HL-60/S4 treated with retinoic acid at 250 ng/mL for 4 days and 3 days (cell line): ENCODE measurements around the gene TMOD2.

Experiments used
- in situ Hi-C: fragments of 300-500 bp; cut with MboI; formaldehyde crosslinking; loops from 2 replicates; pipeline ENCODE4 v1.7.0; 2022; ENCODE audit warnings: low sequenced_read_pairs

Gene TMOD2

DNA sequence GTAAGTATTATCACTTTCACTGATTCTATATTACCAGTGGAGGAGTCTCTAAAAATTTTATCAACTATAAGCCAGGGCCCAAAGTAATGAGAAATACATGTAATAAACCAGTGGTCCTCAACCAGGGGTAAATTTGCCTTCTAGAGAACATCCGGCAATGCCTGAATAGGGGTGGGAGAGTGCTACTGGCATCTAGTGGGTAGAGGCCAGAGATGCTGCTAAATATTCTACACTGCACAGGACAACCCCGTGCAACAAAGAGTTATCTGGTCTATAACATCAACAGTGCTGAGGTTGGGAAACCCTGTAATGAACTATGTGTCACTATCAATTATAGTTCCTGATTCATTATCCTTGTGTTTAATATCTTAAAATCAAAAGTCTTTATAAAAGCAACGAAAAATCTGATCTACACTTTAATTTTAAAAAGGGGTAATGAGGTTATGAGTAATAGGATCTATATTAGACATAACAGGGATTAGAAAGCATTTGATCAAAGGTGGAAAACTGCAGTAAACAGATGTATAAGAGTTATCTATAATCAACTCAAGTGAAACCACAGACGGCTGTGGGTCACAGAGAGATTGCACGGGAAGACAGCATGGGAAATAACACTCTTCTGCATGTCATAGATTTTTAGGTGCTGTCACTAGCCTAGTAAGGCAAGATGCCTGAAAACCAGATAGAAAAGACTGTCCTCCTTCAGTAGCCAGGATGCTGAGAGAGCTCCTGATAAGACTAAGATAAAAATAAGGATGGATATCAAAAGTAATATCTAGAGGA lies 16.0 kb upstream of the TMOD2 start:
- in situ Hi-C loops, result no loop called here

- in situ Hi-C loops, result no loop called here
Measured at GRCh38 chr15:51736069-51736468, 15.3 kb upstream of the TMOD2 start.

DNA sequence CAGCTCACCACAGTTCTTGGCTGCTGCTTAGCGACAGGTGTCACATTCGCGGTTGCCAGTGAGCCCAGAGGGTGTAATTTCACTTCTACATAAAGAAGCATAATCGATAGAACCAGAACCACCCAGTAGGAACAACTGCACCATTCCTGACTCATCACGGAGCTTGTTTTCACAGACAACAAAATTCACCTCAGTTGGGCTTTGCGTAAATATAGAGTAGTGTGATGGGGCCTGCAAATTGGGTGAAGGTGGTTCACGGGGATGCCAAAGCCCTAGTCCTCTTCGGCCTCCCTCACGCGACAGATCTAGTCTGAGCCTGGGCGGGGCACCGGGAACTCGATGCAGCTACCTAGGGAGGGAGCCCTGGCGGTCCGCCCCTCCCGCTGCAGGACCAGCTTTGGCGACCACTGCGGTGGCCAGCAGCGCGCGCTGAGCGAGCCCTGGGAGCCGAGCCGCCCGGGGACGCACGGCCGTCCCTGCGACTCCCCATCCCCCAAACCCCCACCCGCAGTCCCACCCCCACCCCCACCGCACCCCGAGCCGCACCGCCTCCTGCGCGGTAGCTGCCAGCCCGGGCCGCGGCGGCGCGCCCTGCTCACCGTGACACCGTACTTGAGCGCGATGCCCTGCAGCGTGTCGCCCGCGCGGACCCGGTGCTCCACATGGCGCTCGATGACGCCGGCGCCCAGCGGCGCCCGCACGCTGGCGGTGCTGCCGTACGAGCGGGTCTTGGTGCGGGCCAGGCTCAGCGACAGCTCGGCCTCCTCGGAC lies 14.5 kb upstream of the TMOD2 start:
- in situ Hi-C loops, result no loop called here

- in situ Hi-C loops, result no loop called here
Measured at GRCh38 chr15:51737522-51738305, 13.7 kb upstream of the TMOD2 start, which contains the start of gene LYSMD2. LYSMD2 (minus strand) TSS chr15:51737655; CDS start chr15:51737622, 33 bp downstream.

DNA sequence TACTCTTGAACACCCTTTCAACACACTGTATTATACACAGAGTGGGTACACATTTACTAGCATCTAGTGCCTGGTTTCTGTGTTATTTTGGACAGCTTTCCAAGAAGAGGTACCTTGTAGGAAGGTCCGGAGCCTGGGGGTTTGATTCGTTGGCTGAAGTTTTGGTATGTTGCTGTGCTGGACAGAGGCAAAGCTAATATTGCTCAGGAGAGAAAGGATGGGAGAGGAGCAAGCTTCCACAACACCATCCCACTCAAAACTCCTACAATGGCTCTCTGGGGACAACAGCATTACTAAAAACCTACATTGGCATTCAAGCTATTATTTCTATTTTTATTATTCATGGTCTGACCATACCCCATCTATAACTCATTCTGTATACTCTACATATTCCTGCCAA lies 12.8 kb upstream of the TMOD2 start:
- in situ Hi-C loops, result no loop called here

DNA sequence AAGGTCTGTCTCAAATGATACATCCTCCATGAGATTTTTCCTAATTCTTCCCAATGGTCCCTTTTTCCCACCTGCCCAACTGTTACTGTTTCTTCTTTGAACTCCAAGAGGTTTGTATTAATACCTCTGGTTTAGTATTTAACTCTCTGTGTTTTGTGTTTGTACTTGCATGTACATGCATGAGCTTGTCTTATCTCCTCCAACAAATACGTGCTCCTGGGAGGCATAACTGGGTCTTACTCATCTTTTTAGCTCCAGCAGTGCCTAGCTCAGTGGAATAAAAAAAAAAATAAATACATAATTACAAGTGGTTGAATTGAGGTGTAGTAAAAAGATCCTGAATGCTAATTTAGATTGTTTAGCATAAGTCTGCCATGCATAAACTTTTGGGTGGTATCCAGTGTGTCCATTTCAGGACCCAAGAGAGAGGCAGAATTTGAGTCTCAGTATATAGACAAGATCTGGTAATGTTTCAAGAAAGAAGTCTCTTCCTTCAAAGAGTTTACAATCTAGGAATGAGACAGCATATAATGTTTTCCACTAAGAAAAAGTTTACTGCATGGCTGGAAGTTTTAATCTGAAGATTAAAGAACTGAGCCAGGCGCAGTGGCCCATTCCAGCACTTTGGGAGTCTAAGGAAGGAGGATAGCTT lies 12.2 kb upstream of the TMOD2 start:
- in situ Hi-C loops, result no loop called here

DNA sequence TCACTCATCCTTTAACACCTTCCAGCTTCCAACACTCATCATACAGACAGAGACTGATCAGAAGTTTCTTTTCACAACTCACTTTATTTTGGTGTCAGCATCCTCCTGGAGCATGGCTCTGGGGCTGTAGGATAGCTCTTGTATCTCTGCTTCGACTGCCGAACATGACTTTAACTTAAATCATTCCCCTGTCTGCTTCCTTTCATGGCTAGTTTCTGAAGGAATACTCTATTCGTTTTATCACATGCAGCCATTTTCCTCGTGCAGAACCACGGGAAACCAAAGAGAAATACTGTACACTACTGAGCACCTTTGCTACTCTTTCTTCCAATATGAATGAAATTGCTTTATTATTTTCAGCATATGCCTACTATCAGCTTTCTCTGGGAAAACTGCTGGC lies 2.1 kb upstream of the TMOD2 start:
- in situ Hi-C loops, result no loop called here

- in situ Hi-C loops, result no loop called here
Measured at GRCh38 chr15:51750186-51750585, 1.2 kb upstream of the TMOD2 start.

DNA sequence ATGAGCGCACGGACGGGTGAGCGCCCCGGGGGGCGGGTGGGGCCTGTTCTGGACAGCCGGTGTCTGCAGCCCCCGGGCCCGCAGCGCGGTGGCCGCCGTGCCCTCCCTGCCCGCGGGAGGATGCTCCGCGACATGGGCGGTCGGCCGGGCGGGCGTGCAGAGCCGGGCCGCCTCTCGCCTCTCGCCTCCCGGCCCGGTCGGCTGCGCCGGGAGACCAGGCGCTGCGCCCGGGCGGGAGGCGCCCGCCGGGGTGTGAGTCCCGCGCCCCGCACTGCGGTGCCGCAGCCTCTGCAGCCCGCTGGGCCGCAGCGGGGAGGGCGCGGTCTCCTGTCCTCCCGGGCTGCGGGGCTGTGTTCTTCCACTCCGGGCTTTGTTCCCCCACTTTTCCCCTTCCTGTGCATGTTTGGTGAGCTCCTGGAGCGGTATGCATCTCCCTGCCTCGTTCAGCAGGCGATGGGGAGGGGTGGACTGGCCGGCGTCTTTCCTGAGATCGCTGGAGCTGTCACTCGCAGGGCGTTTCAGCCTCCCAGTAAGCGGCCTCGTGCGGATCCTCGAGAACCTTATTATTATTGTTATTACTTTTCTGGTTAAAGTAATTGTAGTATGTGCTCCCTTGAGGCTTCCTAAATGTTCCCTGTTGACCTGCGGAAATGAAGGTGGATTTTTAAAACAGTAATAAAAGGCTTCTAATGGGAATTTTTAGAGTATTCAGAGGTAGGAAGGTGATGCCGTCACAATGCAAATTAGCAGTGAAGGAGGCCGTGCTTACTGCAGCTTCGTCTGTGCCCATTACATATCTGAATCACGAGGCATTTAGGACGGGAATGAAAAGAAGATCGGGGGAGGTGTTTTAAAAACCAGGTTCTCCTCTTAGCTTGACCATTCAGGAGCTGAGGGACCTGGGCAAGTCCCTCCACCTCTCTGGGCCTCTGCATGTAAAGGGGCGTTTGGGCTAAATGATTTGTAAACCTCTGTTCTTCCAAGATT lies 593 bp downstream of the TMOD2 start:
- in situ Hi-C loops, result no loop called here

GRCh38 chr15:51752888-51753287 lies 1.5 kb downstream of the TMOD2 start:
- in situ Hi-C loops, result no loop called here

DNA sequence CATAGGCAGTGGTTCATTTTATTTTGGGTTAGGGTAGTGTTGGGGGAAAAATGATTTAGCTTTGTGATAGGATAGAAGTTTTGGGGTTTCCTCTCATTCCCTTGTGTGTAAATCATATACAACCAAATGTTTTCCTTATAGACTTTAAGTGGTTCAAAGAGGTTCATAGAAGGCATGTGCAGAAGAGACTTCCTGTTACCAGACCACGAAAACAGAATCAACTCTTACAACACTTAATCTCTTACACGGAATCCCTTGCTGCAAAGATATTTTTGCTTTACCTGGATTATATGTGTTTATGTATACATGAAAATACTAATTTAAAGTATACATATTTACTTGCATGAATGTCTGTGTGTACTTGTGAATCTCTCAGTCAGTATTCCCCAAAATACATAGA lies 2.9 kb downstream of the TMOD2 start:
- in situ Hi-C loops, result no loop called here

DNA sequence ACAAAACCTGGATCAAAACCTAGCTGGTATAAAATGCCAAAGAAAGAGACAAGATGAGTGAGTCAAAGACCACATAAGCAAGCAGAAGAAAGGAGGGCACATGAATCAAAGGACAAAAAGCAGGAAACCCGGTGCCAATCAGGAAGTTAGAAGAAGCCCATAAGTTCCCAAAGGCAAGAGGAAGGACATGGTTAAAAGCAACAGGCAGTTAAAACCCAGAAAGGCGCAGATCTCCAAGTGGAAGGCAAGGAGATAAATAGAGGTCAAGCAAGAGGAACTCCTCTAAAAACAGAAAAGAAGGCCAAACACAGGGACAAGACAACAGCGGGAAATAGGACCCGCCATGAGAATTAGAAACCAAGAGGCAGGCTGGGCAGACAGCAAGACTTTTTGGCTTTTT lies 4.4 kb downstream of the TMOD2 start:
- in situ Hi-C loops, result no loop called here

DNA sequence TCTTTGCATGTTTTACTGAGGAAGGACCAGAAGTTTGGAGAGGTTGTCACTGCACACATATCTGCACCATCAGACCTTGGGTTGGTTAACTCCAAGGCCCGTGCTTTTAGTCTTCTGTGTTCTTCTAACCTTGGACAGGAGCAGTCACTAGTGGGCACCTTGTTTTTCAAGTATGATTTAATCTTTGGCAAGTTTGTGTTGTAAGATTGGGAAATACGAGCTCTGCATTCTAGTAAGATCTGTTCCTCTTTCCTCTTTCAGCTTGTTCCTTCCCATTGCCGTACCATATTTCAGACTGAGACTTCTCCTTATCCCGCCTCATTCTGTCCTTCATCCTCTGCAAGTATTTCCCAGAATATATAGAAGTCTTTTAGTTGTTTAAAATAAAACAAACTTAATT lies 5.1 kb downstream of the TMOD2 start:
- in situ Hi-C loops, result no loop called here

DNA sequence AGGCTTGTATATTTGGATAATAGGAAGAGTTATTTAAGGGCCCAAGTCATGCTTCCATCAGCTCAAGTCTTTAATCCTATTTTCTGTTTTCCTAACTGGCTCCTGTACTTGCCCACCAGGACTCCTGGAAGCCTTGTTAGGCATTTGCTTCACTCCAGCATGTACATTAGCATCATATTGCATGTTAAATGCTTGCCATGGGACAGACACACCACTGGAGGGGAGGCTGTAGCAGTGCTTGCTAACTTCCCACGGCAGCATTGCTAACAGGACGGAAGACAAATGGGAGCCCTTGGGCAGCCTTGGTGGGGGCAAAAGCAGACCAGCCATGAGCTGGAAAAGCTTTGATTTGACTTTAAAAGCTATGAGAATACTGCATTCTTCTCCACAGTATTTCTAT lies 6.1 kb downstream of the TMOD2 start:
- in situ Hi-C loops, result no loop called here

DNA sequence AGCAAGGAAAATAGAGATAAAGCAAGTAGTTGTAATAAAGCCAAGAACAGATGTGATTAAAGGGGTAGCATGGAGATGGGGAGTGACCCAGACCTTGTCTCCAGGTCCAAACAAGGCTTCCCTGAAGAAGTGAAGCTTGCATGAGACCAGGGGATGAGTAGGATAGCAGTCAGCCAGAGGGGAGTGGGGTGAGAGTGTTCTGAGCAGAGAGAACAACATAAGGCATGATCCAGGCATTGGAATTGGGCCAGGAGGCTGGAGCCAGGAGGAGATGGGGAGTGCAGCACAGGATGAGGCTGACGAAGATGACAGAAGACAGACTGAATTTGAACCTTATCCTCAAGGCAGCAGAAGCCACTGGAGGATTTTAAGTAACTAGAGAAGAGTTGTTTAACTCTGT lies 7.2 kb downstream of the TMOD2 start:
- in situ Hi-C loops, result no loop called here

DNA sequence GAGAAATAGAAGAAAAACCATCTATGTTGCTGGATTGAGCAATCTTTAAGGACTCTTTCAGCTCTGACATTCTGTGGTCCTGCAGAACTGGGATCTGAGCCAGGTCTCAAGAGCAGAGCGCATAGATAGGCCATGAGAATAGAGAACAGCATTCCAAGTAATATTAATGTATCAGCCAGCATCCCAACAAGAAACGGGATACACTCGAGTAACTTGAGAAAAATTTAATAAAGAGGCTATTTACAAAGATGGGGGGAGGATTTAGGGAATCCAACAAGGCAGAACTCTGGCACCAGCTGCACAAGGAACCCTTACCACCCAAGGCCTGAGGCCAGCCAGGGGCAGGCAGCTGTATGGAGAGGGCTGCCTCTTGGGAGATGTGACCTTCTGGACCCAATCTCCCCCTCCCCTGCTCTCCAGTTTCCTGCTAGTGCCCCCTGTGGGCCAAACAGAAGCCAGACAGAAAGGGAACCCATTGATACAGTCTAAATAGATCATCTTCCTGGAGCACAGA lies 8.2 kb downstream of the TMOD2 start:
- in situ Hi-C loops, result no loop called here

- in situ Hi-C loops, result no loop called here
Measured at GRCh38 chr15:51760805-51761204, 9.4 kb downstream of the TMOD2 start.

DNA sequence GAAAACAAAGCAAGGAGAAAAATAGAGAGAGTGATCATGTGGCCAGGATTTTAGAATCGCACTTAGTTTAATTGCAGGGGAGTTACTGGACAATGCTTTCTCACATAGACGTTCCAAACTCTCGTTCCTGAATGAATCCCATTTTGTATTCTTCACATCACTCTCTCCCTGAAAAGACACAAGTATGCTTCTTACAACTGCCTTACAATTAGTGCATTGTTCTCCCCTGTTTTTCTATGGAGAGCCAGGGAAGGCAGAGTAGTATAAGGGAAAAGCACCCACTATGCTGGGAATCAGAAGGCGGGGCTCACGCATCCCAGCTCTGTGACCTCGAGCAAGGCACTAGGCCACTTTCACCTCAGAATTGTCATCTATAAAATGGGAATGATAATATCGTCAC lies 14.4 kb downstream of the TMOD2 start:
- in situ Hi-C loops, result no loop called here

DNA sequence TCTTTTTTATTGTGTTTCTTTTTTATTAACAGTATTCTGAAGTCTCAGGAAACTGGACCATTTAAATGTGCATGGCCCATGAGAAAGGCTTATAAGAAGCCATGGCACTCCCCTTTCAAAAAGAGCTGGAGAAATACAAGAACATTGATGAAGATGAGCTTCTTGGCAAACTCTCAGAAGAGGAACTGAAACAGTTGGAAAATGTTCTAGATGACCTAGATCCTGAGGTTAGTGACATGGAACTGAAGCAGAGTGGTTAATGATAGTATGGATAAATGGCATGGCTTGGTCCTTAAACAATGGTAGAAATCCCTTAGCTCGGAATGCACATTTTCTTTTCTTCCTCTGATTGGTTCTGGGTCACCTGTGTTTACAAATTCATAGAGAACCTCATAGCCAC lies 14.9 kb downstream of the TMOD2 start:
- in situ Hi-C loops, result no loop called here

- in situ Hi-C loops, result no loop called here
Measured at GRCh38 chr15:51768018-51768417, 16.6 kb downstream of the TMOD2 start.
